Heart left ventricle (tissue), 16 donors: ENCODE data around the gene GCLC. TPM values are rescaled to one million over a fixed set of nuclear protein-coding genes. Genes with fewer than 3 reads are reported as not detected.
"Not testable (repeated sequence)": the region's sequence is repeated elsewhere in the genome, so short reads cannot be mapped to it uniquely, and the experiment has no call there.

Experiments
- ATAC-seq, 4 donors: fragments of 200-7000 bp; cut with Tn5 transposase; one replicate each; pipeline ENCODE4 v1.9.1; 2020 to 2022; ENCODE audit warnings: moderate library complexity in 4 of 4, mild to moderate bottlenecking in 3 of 4, moderate number of reproducible peaks in 1 of 4
- DNase-seq, 5 donors: peaks; one replicate each; pipeline ENCODE4 v3.0.0-alpha.2; 2020
- H3K27ac ChIP-seq, 12 donors: fragments of 200-600 bp; sonication (generic) in 4 of 12; one replicate each; pipeline versions ENCODE4 v1.5.0 to v1.8.0; 2016 to 2022; ENCODE audit warnings: mild to moderate bottlenecking in 2 of 12
- H3K27me3 ChIP-seq, 9 donors: fragments of 200-600 bp; sonication (generic) in 2 of 9; one replicate each; pipeline versions ENCODE4 v1.5.1 to v1.8.0; 2016 to 2022; ENCODE audit warnings: mild to moderate bottlenecking in 3 of 9
- H3K36me3 ChIP-seq, 9 donors: fragments of 200-600 bp; sonication (generic) in 2 of 9; one replicate each; pipeline versions ENCODE4 v1.5.0 to v1.8.0; 2018 to 2022; ENCODE audit warnings: mild to moderate bottlenecking in 2 of 9
- H3K4me1 ChIP-seq, 12 donors: fragments of 200-600 bp; sonication (generic) in 4 of 12; one replicate each; pipeline versions ENCODE4 v1.5.0 to v1.8.0; 2016 to 2022; ENCODE audit warnings: mild to moderate bottlenecking in 3 of 12
- H3K4me3 ChIP-seq, 12 donors: fragments of 200-600 bp; sonication (generic) in 4 of 12; one replicate each; pipeline versions ENCODE4 v1.5.0 to v1.8.0; 2017 to 2022; ENCODE audit warnings: mild to moderate bottlenecking in 9 of 12, moderate library complexity in 4 of 12
- H3K9me3 ChIP-seq, 12 donors: fragments of 200-600 bp; sonication (generic) in 4 of 12; one replicate each; pipeline versions ENCODE4 v1.5.0 to v1.8.0; 2016 to 2022; ENCODE audit warnings: mild to moderate bottlenecking in 1 of 12
- CTCF ChIP-seq, 12 donors: fragments of 200-600 bp; sonication (generic) in 4 of 12; IDR thresholded peaks; one replicate each; pipeline versions ENCODE4 v1.5.0 to v1.8.0; 2018 to 2022; ENCODE audit warnings: antibody characterized with exemption in 12 of 12, mild to moderate bottlenecking in 5 of 12
- POLR2A ChIP-seq, 2 donors: fragments of 450-650 bp; IDR thresholded peaks; one replicate each; pipeline ENCODE4 v1.6.1; 2017; ENCODE audit warnings: antibody characterized with exemption in 2 of 2, mild to moderate bottlenecking in 2 of 2, moderate library complexity in 2 of 2
- whole genome bisulfite sequencing, 4 donors: extraction: QIAGEN DNeasy Blood & Tissue Kit in 2 of 4; methylation state at CpG; one replicate each; pipeline versions ENCODE4 v1.1.5 to v1.1.7; 2013 to 2018; 5-methylcytosine and 5-hydroxymethylcytosine counted together
- intact Hi-C, 10 donors: fragments of 100-400 bp; cut with DNase I; formaldehyde crosslinking; loops; one replicate each; pipeline versions ENCODE4 v1.11.1 to v1.14.2; 2022
- polyA plus RNA-seq, 2 donors: library from polyadenylated mRNA; stranded (reverse); fragments of 200-250 nt; gene quantifications; one replicate each; pipeline ENCODE4 v1.2.3, GENCODE V29; 2013
- total RNA-seq, 9 donors: library from RNA; depleted of rRNA in 2 of 9; stranded (reverse); fragments of >200 nt in 2 of 9; fragmentation: NEBNext Ultra II Directional in 3 of 9; extraction: Animal tissue kit (Norgen Biotek cat#: 25700) in 3 of 9; gene quantifications; one replicate each; pipeline versions ENCODE4 v1.1.0 to v1.2.4, GENCODE V29; 2016 to 2023
- donor health status: ischemic (EF 13 %, LVEDD 7.1; RV severe dilation, severe dysfunction).
- donor health status: healthy with polysubstance abuse.
- donor health status: DM: no; HTN: yes; CAD: no.
- donor health status: DM: no; HTN: no; CAD: no.
- donor health status: ischemic (EF 25% LVEDD 6.9; RV normal size, moderate dysfunction).
- donor health status: ischemic (EF 25% LVEDD 5.7; RV mildly dilated, moderate dysfunction).
- donor health status: healthy.
- donor health status: DM: yes; HTN: yes; CAD: no.
- donor health status: ischemic (EF 35%, LVEDD 5.7; RV mildly dilated, moderate dysfunction).
- donor health status: nonischemic (EF 11% LVEDD 7.7; RV severe dilation, severe dysfunction).
- donor health status: DM: yes; HTN: yes; CAD: no.
- donor health status: PGD.
- donor health status: ischemic (EF 29% LVEDD 5.4; RV normal size, mild dysfunction).
- donor health status: nonischemic (EF 23%, LVEDD 6.1; RV moderate dilation, normal function).

Gene GCLC
- total and polyA plus RNA-seq, 11 donors = 8.1 to 42.9 (median 29.3) TPM

- DNase-seq = peak in 4 of 5 donors; percentile 45 to 68 (median 58)
- Histone ChIP-seq H3K27me3 (no peaks in the 10 kb centered on the region), H3K4me3 (peak overlapping the region in 5 of 12 donors; percentile 1 to 40 (median 32)), H3K36me3 (no peaks in the 10 kb centered on the region), H3K9me3 (no peaks in the 10 kb centered on the region), H3K27ac (peak overlapping the region; percentile 27 to 81 (median 70)), H3K4me1 (peaks cover 0 to 29% (median 16%) of the 10 kb centered on the region in 12 donors)
- no peak for TF ChIP-seq POLR2A (IDR thresholded peaks at IDR 0.05)
- TF ChIP-seq CTCF (IDR thresholded peaks at IDR 0.05) = peak; percentile 91 to 99 (median 97)
- peak; percentile 73 to 85 (median 78) for ATAC-seq
- intact Hi-C loops = loop anchor here (1.0 to 10.0 kb wide), 21 partner anchors 46 to 490 kb away; partner anchors contain the start of genes ELOVL5 (in 5 of the 10) and GSTA4 (in 2 of the 10)
- 22 to 28% (median 24%) methylated on average over 9 of the region's 9 CpGs for WGBS, 4 donors
Measured at GRCh38 chr6:53484476-53485280, 60.2 kb downstream of the GCLC start.

GRCh38 chr6:53483423-53484353, 61.2 kb downstream of the GCLC start:
- DNase-seq (peak; percentile 61 to 74 (median 69)), ATAC-seq (peak; percentile 81 to 87 (median 86))
- TF ChIP-seq POLR2A (IDR thresholded peaks at IDR 0.05) (no peak), CTCF (IDR thresholded peaks at IDR 0.05) (no peak)
- intact Hi-C loops = loop anchor here (1.0 to 10.0 kb wide), 21 partner anchors 21 to 489 kb away; partner anchors contain the start of genes ELOVL5 (in 5 of the 10) and GSTA4 (in 2 of the 10)
- peaks cover 0 to 29% (median 16%) of the 10 kb centered on the region in 12 donors for H3K4me1 ChIP-seq
- WGBS, 4 donors = 37 to 46% (median 42%) methylated on average over 10 of the region's 10 CpGs
- H3K4me3 ChIP-seq = peak overlapping the region in 5 of 12 donors; percentile 3 to 40 (median 32)
- peak overlapping the region; percentile 27 to 81 (median 70) for H3K27ac ChIP-seq
- H3K27me3 ChIP-seq = no peaks in the 10 kb centered on the region
- no peaks in the 10 kb centered on the region for H3K9me3 ChIP-seq
- no peaks in the 10 kb centered on the region for H3K36me3 ChIP-seq

- WGBS, 4 donors = 76 to 79% (median 77%) methylated on average over 2 of the region's 2 CpGs
- TF ChIP-seq POLR2A (IDR thresholded peaks at IDR 0.05) (no peak), CTCF (IDR thresholded peaks at IDR 0.05) (no peak)
- H3K36me3 ChIP-seq = no peaks in the 10 kb centered on the region
- no peak overlapping the region for H3K4me3 ChIP-seq
- DNase-seq (no peak), ATAC-seq (no peak)
- intact Hi-C loops = loop anchor here (5.0 to 10.0 kb wide), 12 partner anchors 44 to 487 kb away; partner anchors contain the start of genes ELOVL5 (in 5 of the 10) and GSTA4 (in 2 of the 10)
- H3K27ac ChIP-seq = no peak overlapping the region
- no peaks in the 10 kb centered on the region for H3K9me3 ChIP-seq
- no peaks in the 10 kb centered on the region for H3K27me3 ChIP-seq
- peaks cover 0 to 29% (median 16%) of the 10 kb centered on the region in 12 donors for H3K4me1 ChIP-seq
Measured at GRCh38 chr6:53481323-53481722, 63.6 kb downstream of the GCLC start.

GRCh38 chr6:53480774-53481173, 64.1 kb downstream of the GCLC start:
- peaks cover 0 to 29% (median 16%) of the 10 kb centered on the region in 12 donors for H3K4me1 ChIP-seq
- H3K27me3 ChIP-seq, H3K36me3 ChIP-seq, H3K9me3 ChIP-seq, DNase-seq, H3K27ac ChIP-seq, H3K4me3 ChIP-seq, ATAC-seq: not testable (repeated sequence)
- intact Hi-C loops = loop anchor here (5.0 to 10.0 kb wide), 12 partner anchors 43 to 486 kb away; partner anchors contain the start of genes ELOVL5 (in 5 of the 10) and GSTA4 (in 2 of the 10)
- WGBS, 4 donors = 88 to 90% (median 90%) methylated on average over 4 of the region's 4 CpGs
